Activated CD8-positive, alpha-beta memory T cell treated with anti-CD3 and anti-CD28 coated beads, Interleukin-2, amount 50 U/mL, for 24 hours (primary cell): ENCODE results near the gene TXLNA.
"Not testable (repeated sequence)": the region's sequence is repeated elsewhere in the genome, so short reads cannot be mapped to it uniquely, and the experiment has no call there.

ENCODE experiments used
- DNase-seq: peaks from one replicate; pipeline ENCODE4 v3.0.0-alpha.2; 2020; ENCODE audit errors: extremely low read depth

The TXLNA gene

GRCh38 chr1:32179443-32180185 is at the start of gene TXLNA:
Gene TXLNA (plus strand): TSS chr1:32179675. CDS start chr1:32180346, 671 bp downstream.
- DNase-seq: peak; percentile 72

DNA sequence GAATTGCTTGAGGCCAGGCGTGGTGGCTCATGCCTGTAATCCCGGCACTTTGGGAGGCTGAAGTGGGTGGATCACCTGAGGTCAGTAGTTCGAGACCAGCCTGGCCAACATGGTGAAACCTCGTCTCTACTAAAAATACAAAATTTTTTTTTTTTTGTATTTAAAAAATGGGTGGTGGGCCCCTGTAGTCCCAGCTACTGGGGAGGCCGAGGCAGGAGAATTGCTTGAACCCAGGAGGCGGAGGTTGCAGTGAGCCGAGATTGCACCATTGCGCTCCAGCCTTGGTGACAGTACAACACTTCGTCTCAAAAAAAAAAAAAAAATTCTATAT is 45.6 kb upstream of the TXLNA start:
- not testable (repeated sequence) for DNase-seq

- no peak for DNase-seq
These were observed 42.4 kb upstream of the TXLNA start for GRCh38 chr1:32137111-32137510.

DNA sequence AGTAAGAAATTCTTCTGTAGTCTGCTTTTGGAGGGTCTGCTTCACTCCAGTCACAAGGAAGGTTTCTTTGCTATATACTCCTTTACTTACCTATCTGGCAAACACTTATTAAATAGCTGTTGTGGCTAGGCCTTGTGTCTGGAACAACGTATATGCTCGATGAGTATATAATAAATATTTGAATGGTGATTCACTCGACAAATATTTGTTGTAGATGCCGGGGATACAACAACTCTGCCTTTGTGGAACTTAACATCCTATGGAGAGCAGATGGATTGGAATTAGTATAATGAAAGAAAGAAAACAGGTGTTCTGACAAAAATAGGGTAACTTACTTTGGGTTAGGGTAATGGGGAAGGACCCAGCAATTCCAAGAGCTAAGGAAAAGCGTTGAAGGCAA is 40.5 kb upstream of the TXLNA start:
- no peak for DNase-seq

GRCh38 chr1:32142446-32143301 is 36.8 kb upstream of the TXLNA start:
- no peak for DNase-seq

GRCh38 chr1:32143302-32143695 is 36.2 kb upstream of the TXLNA start:
- not testable (repeated sequence) for DNase-seq

DNA sequence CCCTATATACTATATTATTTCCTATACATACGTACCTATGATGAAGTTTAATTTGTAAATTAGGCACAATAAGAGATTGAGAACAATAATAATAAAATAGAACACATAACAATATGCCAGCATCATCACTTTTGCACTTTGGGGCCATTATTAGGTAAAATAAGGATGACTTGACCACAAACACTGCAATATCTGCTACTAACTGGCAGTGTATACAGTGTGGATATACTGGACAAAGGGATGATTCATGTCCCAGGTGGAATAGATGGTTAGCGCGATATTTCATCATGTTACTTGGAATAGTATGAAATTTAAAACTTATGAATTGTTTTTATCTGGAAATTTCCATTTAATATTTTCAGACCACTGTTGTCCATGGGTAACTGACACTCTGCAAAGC is 35.4 kb upstream of the TXLNA start:
- no peak for DNase-seq

DNA sequence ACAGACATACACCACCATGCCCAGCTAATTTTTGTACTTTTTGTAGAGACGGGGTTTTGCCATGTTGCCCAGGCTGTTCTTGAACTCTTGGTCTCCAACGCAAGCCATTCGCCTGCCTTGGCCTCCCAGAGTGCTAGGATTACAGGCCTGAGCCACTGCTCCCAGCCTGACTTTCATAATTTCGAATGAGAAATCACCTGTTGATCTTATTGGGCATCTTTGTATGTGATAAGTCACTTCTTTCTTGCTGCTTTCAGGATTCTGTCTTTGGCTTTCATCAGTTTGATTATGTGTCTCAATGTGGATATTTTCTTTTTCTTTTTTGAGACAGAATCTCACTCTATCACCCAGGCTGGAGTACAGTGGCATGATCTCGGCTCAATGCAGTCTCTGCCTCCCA is 31.7 kb upstream of the TXLNA start:
- not testable (repeated sequence) for DNase-seq

DNA sequence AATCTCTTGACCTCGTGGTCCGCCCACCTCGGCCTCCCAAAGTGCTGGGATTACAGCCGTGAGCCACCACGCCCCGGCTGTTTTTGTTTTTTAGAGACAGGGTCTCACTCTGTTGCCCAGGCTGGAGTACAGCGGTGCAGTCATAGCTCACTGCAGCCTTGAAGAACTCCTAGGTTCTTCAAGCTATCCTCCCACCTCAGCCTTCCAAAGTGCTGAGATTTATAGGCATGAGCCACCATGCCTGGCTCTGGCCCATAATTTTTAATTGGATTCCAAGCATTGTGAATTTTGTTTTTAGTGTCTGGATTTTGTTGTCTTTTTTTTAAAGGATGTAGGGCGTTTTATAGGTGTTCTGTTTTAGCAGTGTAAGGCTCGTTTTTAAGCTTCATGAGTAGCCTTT is 28.6 kb upstream of the TXLNA start:
- no peak for DNase-seq

- no peak for DNase-seq
These were observed 28.1 kb upstream of the TXLNA start for GRCh38 chr1:32151319-32151787.

- no peak for DNase-seq
These were observed 20.3 kb upstream of the TXLNA start for GRCh38 chr1:32159189-32159588.

GRCh38 chr1:32163405-32163804 is 16.1 kb upstream of the TXLNA start:
- no peak for DNase-seq

- DNase-seq: not testable (repeated sequence)
These were observed 13.8 kb upstream of the TXLNA start for GRCh38 chr1:32165633-32166032.

DNA sequence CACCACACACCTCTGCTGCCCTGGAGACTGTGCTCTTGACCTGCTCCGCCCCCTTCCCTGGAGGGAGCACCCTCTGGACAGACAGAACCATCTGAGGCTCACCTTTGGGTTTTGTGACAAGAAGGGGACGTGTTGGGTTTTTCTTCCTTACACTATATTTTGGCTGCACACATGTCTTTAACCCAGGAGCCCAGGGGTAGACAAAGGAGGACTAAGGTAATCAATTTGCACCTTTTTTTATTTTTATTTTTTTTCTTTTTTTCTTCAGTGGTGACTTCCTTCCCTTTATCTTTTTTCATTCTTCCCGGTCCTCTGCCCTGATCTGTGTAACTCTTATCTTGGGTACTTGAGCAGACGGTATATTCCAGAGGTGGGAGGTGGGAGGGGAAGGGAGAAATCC is 8.5 kb upstream of the TXLNA start:
- no peak for DNase-seq

- DNase-seq: no peak
These were observed 6.7 kb upstream of the TXLNA start for GRCh38 chr1:32172621-32173245.

- no peak for DNase-seq
These were observed 889 bp upstream of the TXLNA start for GRCh38 chr1:32178380-32179192.

GRCh38 chr1:32179193-32179442 is 357 bp upstream of the TXLNA start:
- DNase-seq: no peak

GRCh38 chr1:32180186-32181060 is 948 bp downstream of the TXLNA start:
- no peak for DNase-seq

DNA sequence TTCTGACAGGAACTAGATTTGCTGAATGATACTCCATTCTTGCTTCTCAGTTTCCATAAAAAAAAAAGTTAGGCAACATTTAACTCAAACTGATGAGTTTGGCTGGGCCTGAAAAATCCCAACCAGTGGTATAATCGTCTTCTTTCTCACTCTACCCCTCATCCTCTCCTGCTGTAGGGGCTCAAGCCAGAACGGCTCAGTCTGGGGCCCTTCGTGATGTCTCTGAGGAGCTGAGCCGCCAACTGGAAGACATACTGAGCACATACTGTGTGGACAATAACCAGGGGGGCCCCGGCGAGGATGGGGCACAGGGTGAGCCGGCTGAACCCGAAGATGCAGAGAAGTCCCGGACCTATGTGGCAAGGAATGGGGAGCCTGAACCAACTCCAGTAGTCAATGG is 1.6 kb downstream of the TXLNA start:
- DNase-seq: no peak

DNA sequence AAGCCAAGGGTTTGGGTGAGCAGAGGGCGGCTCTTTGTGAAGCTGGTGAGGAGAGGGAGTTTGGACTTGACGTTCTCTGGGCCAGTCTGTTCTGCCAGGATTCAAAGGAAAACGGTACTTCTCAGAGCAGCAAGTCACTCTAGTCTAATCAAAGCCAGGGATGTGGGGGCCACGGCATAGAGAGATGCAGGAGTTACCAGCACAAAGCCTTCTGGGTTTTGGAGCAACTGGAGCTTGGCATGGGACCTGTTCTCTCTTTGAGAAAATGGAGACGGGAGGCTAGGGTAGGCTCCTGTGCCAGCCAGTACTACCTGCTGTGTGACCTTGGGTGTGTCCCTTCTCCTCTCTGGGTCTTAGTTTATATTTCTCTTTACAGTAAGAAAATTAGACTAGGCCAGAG is 2.1 kb downstream of the TXLNA start:
- no peak for DNase-seq

- DNase-seq: no peak
These were observed 2.6 kb downstream of the TXLNA start for GRCh38 chr1:32182060-32182459.
